HEK293T (cell line): ENCODE results near the gene TMEM245.

Source experiments
- BHLHE40 ChIP-seq: fragments of 450-650 bp; IDR thresholded peaks from 2 replicates; pipeline ENCODE4 v1.6.1; 2016; ENCODE audit warnings: mild to moderate bottlenecking, moderate library complexity, borderline replicate concordance
- FOXM1 ChIP-seq: fragments of 450-650 bp; IDR thresholded peaks from 2 replicates; pipeline ENCODE4 v1.6.1; 2017; ENCODE audit warnings: mild to moderate bottlenecking, borderline replicate concordance

GRCh38 chr9:109087795-109088194 is 32.0 kb downstream of the TMEM245 start:
- no peak for TF ChIP-seq BHLHE40
- no peak for TF ChIP-seq FOXM1
